UCSD-AML1 (cell line): ENCODE measurements around the gene KRTAP5-8.
"Not testable (repeated sequence)": the region's sequence is repeated elsewhere in the genome, so short reads cannot be mapped to it uniquely, and the experiment has no call there.

ENCODE experiments used
- DNase-seq: peaks from one replicate; lab custom pipeline; 2025; ENCODE audit not compliant: unreplicated experiment; lab: John Stamatoyannopoulos, UW

Gene KRTAP5-8, protein sequence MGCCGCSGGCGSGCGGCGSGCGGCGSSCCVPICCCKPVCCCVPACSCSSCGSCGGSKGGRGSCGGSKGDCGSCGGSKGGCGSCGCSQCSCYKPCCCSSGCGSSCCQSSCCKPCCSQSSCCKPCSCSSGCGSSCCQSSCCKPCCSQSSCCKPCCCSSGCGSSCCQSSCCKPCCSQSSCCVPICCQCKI

DNA sequence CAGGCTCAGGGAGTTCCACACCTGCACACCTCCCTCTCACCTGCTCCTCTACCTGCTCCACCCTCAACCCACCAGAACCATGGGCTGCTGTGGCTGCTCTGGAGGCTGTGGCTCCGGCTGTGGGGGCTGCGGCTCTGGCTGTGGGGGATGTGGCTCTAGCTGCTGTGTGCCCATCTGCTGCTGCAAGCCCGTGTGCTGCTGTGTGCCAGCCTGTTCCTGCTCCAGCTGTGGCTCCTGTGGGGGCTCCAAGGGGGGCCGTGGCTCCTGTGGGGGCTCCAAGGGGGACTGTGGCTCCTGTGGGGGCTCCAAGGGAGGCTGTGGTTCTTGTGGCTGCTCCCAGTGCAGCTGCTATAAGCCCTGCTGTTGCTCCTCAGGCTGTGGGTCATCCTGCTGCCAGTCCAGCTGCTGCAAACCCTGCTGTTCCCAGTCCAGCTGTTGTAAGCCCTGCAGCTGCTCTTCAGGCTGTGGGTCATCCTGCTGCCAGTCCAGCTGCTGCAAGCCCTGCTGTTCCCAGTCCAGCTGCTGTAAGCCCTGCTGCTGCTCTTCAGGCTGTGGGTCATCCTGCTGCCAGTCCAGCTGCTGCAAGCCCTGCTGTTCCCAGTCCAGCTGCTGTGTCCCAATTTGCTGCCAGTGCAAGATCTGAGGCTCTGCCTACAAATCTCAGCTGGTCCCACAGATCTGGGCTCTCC lies at the start of gene KRTAP5-8:
TSS of gene KRTAP5-8 (plus strand) at position 49 of the 689 bp plus-strand sequence. CDS start at position 80, 31 bp downstream.
- not testable (repeated sequence) for DNase-seq

DNA sequence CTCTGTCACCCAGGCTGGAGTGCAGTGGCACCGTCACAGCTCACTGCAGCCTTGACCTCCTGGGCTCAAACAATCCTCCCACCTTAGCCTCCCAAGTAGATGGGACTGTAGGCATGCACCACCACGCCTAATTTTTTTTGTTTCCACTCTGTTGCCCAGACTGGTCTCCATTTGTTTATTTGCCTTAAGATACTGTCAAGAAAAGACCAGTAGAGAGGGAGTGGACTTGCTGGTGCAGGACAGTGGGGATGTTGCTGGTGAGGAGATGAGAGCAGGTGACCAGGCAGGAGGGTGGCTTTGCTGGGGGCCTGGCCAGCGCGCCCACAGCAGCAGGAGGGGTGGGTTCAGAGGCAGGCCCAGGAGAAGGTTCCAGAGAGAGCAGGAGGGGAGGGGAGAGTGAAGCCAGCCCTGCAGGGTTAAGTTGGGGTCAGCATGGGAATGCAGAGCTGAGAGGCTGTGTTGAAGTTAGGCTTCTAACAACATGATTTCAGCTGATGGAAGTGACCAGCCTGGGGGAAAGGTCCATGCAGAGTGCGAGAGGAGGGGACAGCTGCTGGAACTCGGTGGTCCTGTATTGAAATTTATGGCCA lies 49.0 kb upstream of the KRTAP5-8 start:
- DNase-seq = no peak

DNA sequence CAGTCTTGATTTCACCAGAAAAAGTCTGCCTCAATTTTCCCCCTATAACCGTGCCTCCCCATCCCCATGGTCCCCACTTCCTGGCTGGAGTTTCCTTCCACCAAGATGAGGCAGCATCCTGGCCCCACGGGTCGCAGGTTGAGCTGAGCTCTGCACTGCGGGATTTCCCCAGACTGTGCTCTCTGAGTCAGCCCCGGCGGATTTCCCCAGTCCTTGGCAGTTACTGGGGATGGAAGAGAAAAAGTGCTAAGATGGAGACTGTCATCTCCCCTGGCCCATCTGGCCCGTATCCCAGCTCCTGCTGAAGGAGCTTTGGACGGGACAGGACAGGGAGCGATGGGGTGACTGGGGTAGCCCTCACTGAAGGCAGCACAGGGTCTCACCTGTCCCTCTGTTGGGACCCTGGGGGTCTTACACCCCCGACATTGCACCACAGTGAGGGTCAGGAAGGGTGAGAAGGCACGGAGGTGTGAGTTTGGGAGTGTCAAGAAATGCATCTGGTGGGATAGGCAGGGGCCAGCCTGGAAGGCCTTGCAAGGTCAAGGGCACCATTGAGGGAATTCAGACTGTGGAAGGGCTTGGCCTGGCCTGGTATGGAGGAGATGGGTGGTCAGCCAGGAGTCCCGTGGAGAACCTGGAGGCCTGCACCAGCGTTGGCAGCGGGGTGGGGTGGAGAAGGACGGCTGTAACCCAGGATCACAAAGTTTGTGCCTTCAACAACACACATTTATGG lies 48.3 kb upstream of the KRTAP5-8 start:
- DNase-seq = no peak

DNA sequence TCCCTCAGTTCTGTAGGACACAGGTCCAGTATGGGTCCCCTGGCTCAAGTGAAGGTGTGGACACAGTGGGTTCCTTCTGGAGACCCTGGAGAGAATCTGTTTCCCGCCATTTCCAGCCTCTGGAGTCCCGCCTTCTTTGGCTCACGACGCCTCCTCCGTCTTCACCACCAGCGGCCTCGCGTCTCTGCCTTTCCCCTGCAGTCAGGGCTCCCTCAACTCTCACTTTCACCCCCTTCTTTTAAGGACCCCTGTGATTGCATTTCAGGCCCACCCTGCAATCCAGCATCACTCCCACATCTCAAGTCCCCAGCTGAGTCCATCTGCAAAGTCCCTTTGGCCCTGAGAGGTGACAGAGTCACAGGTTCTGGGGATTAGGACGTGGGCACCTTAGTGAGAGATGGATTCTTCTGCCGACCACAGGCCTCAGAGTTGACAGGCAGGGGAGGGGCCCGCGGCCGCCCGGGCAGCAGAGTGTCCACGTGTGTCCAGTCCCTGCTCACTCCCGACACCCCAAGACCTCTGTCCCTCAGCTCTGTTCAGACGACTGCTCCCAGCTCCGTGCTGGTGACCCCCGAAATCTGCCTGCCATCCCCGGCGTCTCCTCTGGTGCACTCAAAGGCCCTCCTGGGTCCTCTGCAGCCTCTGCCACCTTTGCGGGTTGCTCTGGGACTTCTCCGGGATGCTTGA lies 47.6 kb upstream of the KRTAP5-8 start:
- DNase-seq = no peak

DNA sequence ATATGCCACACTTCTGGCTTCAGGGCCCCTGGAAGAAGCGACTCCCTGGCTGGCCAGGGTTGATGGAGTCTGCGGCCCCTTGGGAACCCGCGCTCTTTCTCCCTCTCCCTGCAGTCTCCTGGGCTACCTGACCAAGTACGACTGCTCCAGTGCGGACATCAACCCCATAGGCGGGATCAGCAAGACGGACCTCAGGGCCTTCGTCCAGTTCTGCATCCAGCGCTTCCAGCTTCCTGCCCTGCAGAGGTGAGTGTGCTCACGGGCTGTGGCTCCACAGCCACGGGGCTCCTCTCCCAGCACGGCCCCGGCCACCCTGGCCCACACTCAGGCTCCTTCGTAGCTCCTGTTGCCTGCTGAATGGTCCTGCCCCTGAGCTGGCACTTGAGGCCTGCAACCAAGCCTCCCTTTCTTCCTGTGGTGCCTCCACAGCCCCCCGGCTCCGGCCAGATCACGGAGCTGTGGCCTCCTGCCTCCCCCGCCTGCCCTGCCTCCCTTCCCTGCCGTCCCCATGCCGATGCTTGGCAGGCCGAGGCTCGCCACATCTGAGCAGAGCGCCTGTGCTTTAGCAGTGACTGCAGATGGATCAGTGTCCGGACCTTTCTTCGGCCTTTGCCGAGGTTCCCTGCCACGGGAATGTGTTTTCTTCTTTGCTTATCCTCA lies 47.0 kb upstream of the KRTAP5-8 start:
- DNase-seq = no peak

DNA sequence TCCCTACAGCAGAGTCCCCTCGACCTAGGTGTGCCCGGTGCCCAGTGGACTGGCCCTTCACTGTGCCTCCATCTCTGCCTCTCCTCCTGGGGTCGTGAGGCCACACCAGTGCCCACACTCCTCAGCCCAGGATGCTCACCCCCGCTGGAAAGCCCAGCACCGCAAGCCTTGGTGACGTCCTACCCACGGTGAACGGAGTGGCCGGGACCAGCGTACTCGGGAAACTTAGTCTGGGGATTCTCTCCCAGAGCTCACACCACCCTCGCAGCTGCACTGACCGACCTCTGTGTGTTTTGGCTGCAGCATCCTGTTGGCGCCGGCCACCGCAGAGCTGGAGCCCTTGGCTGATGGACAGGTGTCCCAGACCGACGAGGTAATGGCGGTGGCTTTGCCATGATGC lies 46.3 kb upstream of the KRTAP5-8 start:
- DNase-seq = no peak

DNA sequence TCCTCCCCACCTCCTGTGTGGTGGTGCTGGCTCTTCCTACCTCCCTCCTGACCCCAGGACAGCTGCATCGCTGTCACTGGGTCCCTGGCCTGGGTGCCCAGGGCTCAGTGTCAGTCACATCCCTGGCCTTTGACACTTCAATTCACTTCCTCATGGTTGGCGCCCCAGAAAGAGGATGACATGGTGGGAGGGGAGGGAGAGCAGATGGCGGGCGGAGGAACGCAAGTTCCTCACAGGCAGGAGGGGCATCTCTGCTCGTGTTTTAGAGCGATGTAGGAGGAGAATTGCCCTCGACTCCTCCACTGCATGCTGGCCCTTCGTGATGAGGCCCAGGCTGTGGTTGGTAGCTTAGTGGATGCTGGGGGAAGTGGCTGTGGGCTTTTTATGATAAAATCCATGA lies 45.9 kb upstream of the KRTAP5-8 start:
- no peak for DNase-seq

DNA sequence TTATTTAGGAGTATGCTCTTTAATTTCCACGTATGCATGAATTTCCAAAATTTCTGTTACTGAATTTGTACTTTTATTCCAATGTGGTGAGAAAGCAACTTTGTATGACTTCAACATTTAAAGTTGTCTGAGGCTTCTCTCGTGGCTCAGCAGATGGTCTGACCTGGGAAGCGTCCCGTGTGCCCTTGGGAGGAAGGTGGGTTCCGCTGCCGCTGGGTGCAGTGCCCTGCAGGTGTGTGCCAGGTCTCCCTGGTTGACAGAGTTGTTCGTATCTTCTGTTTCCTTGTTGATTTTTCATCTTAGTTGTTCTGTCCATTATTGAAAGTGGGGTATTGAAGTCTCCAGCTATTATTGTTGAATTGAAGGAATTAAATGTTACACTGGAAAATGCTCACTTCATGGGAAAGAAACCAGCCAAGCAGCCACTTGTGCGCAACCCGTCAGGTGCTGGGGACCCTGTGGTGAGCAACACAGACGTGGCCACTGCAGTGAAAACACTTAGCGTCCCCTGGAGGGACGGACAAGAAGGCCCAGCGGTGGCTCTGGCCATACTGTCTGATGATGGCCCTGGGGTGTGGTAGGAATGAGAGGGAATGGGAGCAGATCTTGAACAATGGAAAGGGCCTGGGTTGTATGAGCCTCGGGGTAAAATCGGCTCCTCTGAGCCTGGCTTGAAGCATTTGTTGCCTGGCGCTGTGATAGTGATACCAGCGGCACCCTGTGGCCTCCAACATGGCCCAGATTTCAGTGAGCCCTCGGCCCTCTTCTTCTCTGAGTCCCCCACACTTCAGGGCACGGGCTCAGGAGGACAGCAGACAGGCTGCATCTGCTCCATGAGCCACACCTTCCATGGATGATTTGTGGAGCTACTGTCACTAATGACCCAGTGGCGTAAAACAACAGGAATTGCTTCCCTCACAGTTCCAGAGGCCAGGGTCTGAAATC lies 42.3 kb upstream of the KRTAP5-8 start:
- DNase-seq = no peak

DNA sequence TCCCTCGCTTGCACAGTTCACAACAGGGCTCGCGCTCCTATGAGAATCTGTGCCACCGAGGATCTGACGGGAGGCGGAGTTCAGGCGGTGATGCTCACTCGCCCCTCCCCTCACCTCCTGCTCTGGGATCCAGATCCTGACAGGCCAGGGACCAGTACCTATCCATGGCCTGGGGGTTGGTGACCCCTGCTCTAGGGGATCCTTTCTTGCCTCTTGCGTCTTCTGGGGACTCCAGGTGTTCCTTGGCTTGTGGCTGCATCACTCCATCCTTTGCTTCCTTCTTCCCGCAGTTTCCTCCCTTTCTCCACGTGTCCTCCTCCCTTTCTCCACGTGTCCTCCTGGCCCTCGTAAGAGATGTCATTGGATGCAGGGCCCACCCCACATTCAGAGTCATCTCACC lies 41.4 kb upstream of the KRTAP5-8 start:
- DNase-seq = no peak

DNA sequence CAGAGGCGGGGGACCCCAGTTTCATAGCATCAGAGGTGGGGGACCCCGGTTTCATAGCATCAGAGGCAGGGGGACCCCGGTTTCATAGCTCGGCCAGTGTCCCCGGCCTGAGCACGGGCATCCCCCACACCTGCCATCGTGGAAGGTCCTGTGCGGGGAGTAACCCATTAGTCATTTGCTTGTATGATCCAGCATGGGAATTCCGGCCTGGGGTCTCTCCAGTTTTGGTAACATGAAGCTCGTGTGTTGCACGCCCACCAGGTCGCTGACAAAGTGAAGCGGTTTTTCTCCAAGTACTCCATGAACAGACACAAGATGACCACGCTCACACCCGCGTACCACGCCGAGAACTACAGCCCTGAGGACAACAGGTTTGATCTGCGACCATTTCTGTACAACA lies 39.7 kb upstream of the KRTAP5-8 start:
- no peak for DNase-seq

DNA sequence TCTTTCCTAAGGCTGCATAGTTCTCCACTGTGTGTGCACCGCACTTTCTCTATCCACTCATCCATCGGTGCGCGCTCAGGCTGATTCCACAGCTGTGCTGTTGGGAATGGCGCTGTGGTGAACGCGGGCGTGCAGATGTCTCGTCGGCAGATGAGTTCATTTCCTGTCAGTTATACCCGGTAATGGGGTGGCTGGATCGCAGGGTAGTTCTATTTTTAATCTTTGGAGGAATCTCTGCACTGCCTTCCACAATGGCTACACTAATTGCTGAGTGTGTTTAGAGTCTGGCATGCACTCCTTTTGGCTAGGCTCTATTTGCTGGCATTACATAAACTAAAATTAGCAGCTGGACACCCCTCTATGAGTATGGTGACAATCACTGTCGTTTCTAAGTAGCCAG lies 38.7 kb upstream of the KRTAP5-8 start:
- no peak for DNase-seq

DNA sequence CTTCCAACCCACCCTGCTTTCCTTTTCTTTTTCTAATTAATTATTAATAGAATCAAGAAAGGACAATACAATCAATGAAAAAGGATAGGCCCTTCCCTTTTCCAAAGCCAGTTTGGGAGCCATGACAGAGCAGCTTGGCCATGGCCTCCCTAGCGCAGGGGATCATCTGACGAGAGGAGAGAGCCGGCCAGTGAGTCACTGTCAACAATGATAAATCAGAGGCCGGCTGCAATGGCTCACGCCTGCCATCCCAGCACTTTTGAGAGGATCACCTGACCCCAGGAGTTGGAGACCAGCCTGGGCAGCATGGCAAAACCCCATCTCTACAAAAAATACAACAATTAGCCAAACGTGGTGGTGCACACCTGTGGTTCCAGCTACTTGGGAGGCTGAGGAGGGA lies 38.3 kb upstream of the KRTAP5-8 start:
- DNase-seq = no peak

DNA sequence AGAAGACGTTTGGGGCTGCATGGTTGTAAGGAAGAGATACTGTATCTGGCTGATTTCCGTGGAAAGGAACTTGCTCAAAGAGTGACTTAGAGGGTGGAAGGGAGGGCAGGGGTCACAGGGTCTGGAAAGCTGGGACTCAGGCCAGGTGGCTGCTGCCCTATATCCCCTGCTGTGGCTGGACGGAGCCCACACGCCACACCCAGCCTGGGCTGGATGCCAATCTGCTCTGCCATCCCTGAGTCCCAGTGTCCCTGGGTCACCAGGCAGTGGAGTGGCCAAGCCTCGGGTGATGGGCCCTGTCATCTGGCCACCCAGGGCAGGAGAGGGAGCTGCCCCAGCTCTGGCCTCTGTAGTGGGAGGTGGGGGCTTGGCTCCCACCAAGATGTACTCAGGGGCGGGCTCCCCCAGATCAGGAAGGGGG lies 37.2 kb upstream of the KRTAP5-8 start:
- DNase-seq = no peak

DNA sequence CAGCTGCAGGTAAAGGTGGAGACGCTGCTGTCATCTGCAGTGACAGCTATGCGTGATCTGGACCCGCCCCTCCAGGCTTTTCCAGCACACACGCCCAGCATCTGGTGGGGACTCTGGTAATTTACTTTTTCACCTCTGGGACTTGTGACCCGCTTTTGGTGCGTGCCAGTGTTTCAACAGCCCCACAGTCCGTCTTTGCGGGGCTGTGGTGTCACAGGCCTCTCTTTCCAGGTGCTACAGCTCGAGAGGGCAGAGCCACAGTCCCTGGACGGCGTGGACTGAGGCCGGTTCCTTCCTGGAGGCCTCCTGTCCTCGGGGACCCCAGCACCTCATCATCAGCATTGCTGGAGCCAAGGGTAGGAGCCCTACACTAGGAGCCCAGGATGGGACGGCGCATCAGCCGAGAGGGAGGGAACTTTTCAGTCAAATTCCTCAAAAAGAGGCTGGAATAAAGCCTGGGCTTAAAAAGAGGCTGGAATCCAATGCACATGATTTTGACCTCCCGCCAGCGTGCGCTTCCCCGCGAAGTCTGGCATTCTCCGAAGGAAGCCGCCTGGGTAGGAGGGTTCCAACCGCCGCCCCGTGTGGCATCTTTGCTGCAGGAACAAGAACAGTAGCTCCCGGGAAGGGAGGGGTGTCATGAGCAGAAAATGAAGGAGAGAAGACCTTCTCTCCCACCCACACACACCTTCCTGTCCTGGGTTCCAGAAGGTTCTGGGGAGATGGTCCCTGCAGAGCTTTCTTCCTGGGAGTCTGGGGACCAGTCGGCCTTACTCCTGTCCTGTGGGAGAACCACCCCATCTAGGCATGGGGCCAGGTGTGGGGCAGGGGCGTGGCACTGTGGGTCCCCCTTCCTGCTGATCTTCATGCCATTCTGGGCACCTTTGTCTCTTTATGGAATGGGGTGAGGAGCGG lies 36.5 kb upstream of the KRTAP5-8 start:
- no peak for DNase-seq

DNA sequence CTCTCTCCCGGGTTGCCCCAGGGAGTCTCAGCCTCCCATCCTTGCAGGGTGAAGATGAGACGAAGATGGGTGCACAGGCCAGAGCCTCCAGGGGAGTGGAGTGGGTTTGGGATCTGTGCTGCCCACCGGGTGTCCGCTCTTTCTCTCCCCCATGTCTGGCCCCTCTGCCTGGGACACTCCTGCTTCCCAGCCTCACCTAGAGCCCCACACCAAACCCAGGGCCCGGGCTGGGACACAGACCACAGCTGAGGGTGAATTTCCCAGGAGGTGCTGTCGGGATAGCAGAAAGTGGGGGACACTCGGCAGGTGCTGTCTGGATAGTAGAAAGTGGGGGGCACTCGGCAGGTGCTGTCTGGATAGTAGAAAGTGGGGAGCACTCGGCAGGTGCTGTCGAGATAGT lies 35.8 kb upstream of the KRTAP5-8 start:
- DNase-seq = no peak

DNA sequence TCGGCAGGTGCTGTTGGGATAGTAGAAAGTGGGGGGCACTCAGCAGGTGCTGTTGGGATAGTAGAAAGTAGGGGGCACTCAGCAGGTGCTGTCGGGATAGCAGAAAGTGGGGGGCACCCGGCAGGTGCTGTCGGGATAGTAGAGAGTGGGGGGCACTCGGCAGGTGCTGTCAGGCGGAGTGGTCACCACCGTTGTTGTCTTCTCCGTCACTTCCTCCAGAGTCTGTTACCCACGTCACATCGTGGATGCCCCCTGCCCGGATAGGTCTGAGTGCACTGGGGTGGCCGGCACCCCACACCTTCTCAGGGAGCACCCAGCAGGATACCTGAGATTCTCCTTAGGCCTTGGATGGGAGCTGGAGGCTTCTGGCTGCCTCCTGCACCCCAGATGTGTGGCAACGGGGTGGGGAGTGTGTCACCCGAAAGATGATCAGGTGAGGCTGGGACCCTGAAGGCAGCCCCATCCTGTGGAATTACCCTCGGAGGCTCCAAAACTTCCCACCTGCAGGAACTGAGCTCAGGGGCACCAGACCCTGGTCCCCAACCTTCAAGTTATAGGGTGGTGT lies 34.9 kb upstream of the KRTAP5-8 start:
- DNase-seq = no peak

DNA sequence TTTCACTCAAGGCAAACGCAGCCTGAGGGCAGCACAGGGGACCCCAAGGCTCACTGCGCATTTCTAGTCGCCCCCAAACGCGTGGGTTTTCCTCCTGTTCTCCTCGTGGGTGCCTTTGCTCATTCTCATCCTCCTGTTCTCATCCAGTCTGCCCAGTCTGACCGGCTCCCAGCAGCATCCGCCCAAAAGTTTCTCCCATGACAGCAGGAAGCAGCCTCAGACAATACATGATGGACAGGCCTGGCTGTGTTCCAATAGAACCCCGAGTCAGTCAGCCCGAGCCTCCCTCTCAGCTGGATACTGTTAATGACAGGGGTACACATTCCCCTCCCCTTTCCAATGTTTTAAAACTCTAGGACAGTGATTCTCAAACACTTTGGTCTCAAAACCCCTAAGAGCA lies 33.3 kb upstream of the KRTAP5-8 start:
- no peak for DNase-seq

DNA sequence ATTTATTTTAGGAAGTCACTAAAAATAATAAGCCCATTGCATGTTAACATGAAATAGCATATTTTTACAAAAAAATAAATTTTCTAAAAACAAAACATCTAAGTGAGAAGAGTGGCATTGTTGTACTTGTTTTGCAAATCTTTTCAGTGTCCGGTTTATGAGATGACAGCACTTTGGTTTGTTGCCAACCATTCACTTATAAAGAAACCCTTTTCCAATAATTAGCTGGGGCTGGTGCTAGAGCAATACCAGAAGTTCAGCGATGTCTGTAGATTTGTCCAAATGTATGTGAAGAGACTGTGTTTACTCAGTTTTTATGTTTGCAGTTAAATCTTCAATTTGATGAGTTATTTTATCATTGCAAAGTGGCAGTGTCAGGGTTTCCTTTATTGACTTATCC lies 32.8 kb upstream of the KRTAP5-8 start:
- no peak for DNase-seq
